GM21381 (cell line): ENCODE measurements around the gene FBXL17.

Experiments
- ATAC-seq: cut with Tn5 transposase; IDR thresholded peaks from one replicate; pipeline ENCODE4 v1.9.1; 2021; ENCODE audit warnings: mild to moderate bottlenecking, moderate library complexity; ENCODE audit not compliant: unreplicated experiment

FBXL17 gene

GRCh38 chr5:108016101-108016500, 365.8 kb downstream of the FBXL17 start:
- no peak for ATAC-seq

DNA sequence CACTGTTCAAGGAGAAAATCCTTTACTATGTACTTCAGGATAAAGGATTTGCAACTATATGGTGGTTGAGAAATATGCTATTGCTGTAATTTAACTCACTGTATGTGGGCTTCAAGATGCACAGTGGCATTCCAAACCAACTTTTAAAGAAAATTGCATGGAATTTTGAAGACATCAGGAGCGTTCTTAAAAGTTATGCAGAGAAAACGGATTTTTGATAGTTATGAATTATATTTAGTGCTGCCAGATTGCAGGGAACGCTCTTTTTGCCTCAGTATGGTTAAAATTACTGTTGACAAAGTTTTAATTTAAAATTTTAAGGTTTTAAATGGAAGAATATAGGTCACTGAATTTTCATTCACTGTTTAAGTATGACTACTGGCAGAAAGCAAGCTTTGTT, 375.1 kb downstream of the FBXL17 start:
- no peak for ATAC-seq

DNA sequence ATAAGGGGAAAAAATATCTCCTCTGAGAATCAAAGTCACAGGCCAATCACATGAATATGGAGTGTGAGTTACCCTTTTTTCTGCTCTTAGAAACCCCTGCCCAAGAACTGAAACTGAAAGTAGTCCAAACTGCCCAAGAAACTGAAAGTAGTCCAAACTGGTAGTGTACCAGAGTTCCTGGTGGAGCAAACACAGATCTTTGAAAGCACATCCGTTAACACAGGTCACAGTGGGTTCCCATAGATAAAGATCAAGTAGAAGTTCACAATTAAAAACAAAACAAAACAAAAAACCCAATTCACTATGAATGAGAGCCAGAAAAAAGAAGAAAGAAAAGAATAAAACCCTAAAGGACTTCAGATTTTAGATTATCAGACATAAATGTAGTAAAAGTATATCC, 378.7 kb downstream of the FBXL17 start:
- peak; percentile 95 for ATAC-seq

- ATAC-seq = no peak
Observed at GRCh38 chr5:108001222-108001621, 380.7 kb downstream of the FBXL17 start.

- no peak for ATAC-seq
Observed at GRCh38 chr5:107997338-107997980, 384.4 kb downstream of the FBXL17 start.

DNA sequence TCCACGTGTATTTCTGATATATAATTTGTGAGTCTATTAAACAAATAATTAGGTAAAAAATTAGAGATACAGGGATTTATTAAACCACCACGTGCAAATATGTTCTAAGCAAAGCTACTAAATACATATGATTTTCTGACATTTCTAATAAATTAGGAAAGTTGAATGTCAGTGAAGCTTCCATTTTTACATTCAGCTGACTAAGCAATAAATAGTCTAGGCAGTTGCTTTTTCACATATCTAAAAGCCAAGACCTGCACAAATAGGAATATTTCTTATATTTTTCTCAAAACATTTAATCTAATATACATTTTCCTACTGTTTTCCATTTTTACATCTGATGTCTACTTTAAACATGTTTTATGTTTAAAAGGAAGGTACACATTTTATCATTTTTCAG, 388.6 kb downstream of the FBXL17 start:
- no peak for ATAC-seq

- ATAC-seq = peak; percentile 68
Observed at GRCh38 chr5:107990881-107991810, 390.8 kb downstream of the FBXL17 start.

DNA sequence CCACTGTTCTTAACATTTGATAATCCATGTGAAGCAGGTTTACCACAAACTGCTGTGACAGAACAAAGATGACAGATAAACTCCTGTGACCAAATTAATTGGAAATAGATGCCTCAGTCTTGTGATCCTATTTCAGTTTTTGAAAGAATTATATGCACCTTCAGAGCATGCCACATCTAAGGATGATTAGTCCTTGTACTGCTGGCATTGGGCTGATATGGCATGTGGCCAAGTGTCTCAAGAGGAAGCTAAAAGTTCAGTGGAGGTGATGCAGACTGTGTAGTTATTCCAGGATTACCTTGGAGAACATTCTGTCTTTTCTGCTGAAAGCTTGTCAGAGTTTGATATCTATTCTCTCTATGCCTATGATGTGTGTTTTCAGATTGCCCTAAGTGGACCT, 396.8 kb downstream of the FBXL17 start:
- no peak for ATAC-seq

GRCh38 chr5:107982703-107983425, 399.0 kb downstream of the FBXL17 start:
- no peak for ATAC-seq

GRCh38 chr5:107980923-107981692, 400.8 kb downstream of the FBXL17 start:
- ATAC-seq = no peak

- ATAC-seq = no peak
Observed at GRCh38 chr5:107979900-107980299, 402.0 kb downstream of the FBXL17 start.

DNA sequence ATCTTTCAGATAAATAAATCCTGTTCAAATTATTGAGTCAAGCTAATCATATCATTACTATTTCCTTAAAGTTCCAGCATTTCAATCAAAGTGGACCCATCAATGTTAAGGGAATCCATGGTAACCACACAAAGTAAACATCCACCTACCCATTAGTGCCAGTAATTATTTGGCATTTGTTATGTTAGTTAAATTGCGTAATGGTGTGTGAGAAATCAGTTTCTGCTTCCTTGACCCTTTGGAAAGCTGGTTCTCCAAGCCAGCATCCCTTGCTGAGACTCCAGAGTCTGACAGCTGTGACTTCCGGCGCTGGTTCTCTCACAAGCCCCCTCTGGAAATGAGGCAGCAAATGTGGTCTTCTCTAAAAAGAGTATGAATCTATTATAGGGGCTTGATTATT, 402.6 kb downstream of the FBXL17 start:
- ATAC-seq = no peak

DNA sequence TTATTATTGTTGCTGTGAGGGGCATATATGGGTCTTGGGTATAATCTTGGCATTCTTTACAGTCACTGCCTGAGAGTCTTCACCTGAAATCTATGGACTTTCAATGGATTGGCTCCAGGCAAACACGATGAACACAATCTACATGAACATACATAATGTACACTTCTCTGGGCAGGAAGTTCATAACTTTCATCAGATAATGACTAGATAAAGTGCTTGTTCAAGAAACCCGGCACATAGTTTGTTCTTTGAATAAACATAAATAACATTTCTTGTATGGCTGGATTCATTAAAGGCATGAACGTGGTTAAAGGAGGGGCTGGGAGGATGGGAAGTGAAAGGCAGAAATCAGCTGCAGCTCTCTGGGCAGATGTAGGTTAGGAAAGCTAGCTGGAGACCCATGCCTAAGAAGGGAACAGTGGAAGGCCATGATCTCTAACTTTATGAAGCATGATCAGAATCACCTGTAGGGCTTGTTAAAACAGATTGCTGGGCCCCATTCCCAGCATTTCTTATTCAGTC, 404.3 kb downstream of the FBXL17 start:
- no peak for ATAC-seq

GRCh38 chr5:107975568-107975967, 406.3 kb downstream of the FBXL17 start:
- no peak for ATAC-seq

GRCh38 chr5:107971846-107972245, 410.1 kb downstream of the FBXL17 start:
- no peak for ATAC-seq

DNA sequence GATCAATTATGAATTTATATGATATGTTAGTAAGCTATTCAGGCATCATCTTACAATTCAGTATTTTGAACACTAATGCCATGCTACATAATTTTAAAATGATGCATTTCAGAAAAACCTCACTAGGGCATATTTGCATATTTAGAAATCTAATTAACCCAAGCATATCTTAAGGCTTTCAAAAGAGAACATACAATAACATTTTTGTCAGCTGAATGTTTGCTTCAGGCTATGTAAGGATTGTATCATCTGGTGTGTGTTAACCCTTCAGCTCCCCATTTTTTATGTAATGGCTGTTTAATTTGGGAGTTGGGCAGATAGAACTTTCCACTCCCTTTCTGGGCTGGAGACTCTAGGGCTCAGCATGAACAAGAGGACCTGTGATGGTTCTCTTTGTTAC, 412.1 kb downstream of the FBXL17 start:
- no peak for ATAC-seq

GRCh38 chr5:107968998-107969397, 412.9 kb downstream of the FBXL17 start:
- no peak for ATAC-seq

GRCh38 chr5:107968406-107968843, 413.5 kb downstream of the FBXL17 start:
- no peak for ATAC-seq

DNA sequence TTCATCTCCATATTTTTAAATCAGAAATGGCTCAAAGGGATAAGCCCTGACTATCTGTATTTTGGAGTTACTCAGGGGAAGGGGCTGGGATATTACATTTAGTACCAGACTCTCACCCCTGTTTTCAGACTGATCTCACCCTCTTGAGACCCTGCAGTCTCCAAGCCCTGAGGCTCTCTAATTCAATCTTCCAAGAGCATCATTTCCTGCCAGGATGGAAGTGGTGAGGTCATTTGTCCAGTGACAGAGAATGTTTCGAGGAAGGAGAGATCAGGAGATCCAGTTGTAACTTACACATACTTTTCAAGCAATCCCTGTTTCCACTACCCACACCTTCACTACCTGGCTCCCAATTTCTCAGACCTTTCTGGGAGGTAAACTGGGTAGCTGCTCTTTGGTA, 415.7 kb downstream of the FBXL17 start:
- ATAC-seq = no peak

- ATAC-seq = no peak
Observed at GRCh38 chr5:107964722-107965121, 417.2 kb downstream of the FBXL17 start.
